OCI-LY7 (cell line): ENCODE measurements around the gene FLNB. TPM values are rescaled to one million over a fixed set of nuclear protein-coding genes. Genes with fewer than 3 reads are reported as not detected.

Experiments
- BruUV-seq: library from RNA; stranded (reverse); fragments of 400-500 nt; replicated peaks from 2 replicates; lab custom pipeline; 2021; lab: Mats Ljungman, UMichigan
- CTCF ChIA-PET: fragments of 300-600 bp; sonication (Branson Sonifier 250); formaldehyde crosslinking; loops from one replicate; lab custom pipeline; 2022; ENCODE audit warnings: antibody characterized with exemption; ENCODE audit not compliant: unreplicated experiment; lab: Charles Lee
- POLR2A ChIA-PET: fragments of 300-600 bp; sonication (Branson Sonifier 250); formaldehyde crosslinking; loops from one replicate; lab custom pipeline; 2022; ENCODE audit warnings: antibody characterized with exemption; lab: Charles Lee
- DNase-seq: peaks from one replicate; pipeline ENCODE4 v3.0.0-alpha.2; 2015; ENCODE audit warnings: low spot score
- H2AFZ ChIP-seq: fragments of 200-600 bp; sonication (generic), shearing (Covaris generic); 2 replicates; pipeline ENCODE4 v1.6.1; 2014; ENCODE audit warnings: mild to moderate bottlenecking, antibody characterized with exemption, low read length, moderate library complexity
- H3K27ac ChIP-seq: fragments of 200-600 bp; sonication (generic); 2 replicates; pipeline ENCODE4 v1.5.1; 2014; ENCODE audit warnings: mixed run types, low read depth, mild to moderate bottlenecking, moderate library complexity, low read length, inconsistent platforms; ENCODE audit not compliant: poor library complexity, severe bottlenecking
- H3K36me3 ChIP-seq: fragments of 200-600 bp; sonication (generic); 2 replicates; pipeline ENCODE4 v1.6.1; 2014; ENCODE audit warnings: mild to moderate bottlenecking, antibody characterized with exemption, low read length, moderate library complexity, mixed read lengths; ENCODE audit not compliant: insufficient read depth
- H3K4me1 ChIP-seq: fragments of 200-600 bp; sonication (generic); 2 replicates; pipeline ENCODE4 v1.5.1; 2014; ENCODE audit warnings: mild to moderate bottlenecking, low read length; ENCODE audit not compliant: insufficient read depth, poor library complexity, severe bottlenecking
- H3K4me2 ChIP-seq: fragments of 200-600 bp; sonication (generic); 2 replicates; pipeline ENCODE4 v1.6.1; 2014; ENCODE audit warnings: mild to moderate bottlenecking, low read length
- H3K4me3 ChIP-seq: fragments of 200-600 bp; sonication (generic); 2 replicates; pipeline ENCODE4 v1.5.1; 2014; ENCODE audit warnings: mild to moderate bottlenecking, low read depth, low read length; ENCODE audit not compliant: poor library complexity, severe bottlenecking
- H3K79me2 ChIP-seq: fragments of 200-600 bp; sonication (generic); 2 replicates; pipeline ENCODE4 v1.6.1; 2016; ENCODE audit warnings: low read depth, mild to moderate bottlenecking, low read length, moderate library complexity, mixed read lengths; ENCODE audit not compliant: insufficient read depth
- H3K9me2 ChIP-seq: fragments of 200-600 bp; sonication (generic); 2 replicates; pipeline ENCODE4 v1.6.1; 2016; ENCODE audit warnings: mild to moderate bottlenecking, low read length, mixed read lengths; ENCODE audit not compliant: insufficient read depth
- H3K9me3 ChIP-seq: fragments of 200-600 bp; sonication (generic); 2 replicates; pipeline ENCODE4 v1.6.1; 2014; ENCODE audit warnings: mild to moderate bottlenecking, mixed run types, low read length, mixed read lengths
- H4K20me1 ChIP-seq: fragments of 200-600 bp; sonication (generic); 2 replicates; pipeline ENCODE4 v1.6.1; 2014; ENCODE audit warnings: mild to moderate bottlenecking, antibody characterized with exemption, low read length, moderate library complexity, mixed read lengths; ENCODE audit not compliant: insufficient read depth
- EZH2phosphoT487 ChIP-seq: fragments of 200-600 bp; sonication (generic); IDR thresholded peaks from 2 replicates; pipeline ENCODE4 v1.6.1; 2018; ENCODE audit warnings: low read depth, borderline replicate concordance, mild to moderate bottlenecking, mixed run types, antibody characterized with exemption, low read length, moderate library complexity, mixed read lengths
- intact Hi-C: fragments of 100-400 bp; cut with micrococcal nuclease; formaldehyde crosslinking; loops from one replicate; pipeline ENCODE4 v1.10.0; 2022; ENCODE audit not compliant: unreplicated experiment
- total RNA-seq, 2 experiments: library from RNA; depleted of rRNA in 1 of 2; stranded (reverse); fragments of >200 nt in 1 of 2; shearing (Covaris generic) in 1 of 2; gene quantifications; 2 replicates each; pipeline ENCODE4 v1.2.3, GENCODE V29; 2014 to 2022
- TF ChIP-seq, protein P1 (sequence below): fragments of 200-600 bp; sonication (generic); conservative IDR thresholded peaks from 2 replicates; pipeline ENCODE4 v1.5.1; 2014; ENCODE audit warnings: mild to moderate bottlenecking, antibody characterized with exemption, low read length, moderate library complexity, mixed read lengths

FLNB gene
- total RNA-seq, 2 experiments from 2014 or later = 29.9 to 39.1 TPM

DNA sequence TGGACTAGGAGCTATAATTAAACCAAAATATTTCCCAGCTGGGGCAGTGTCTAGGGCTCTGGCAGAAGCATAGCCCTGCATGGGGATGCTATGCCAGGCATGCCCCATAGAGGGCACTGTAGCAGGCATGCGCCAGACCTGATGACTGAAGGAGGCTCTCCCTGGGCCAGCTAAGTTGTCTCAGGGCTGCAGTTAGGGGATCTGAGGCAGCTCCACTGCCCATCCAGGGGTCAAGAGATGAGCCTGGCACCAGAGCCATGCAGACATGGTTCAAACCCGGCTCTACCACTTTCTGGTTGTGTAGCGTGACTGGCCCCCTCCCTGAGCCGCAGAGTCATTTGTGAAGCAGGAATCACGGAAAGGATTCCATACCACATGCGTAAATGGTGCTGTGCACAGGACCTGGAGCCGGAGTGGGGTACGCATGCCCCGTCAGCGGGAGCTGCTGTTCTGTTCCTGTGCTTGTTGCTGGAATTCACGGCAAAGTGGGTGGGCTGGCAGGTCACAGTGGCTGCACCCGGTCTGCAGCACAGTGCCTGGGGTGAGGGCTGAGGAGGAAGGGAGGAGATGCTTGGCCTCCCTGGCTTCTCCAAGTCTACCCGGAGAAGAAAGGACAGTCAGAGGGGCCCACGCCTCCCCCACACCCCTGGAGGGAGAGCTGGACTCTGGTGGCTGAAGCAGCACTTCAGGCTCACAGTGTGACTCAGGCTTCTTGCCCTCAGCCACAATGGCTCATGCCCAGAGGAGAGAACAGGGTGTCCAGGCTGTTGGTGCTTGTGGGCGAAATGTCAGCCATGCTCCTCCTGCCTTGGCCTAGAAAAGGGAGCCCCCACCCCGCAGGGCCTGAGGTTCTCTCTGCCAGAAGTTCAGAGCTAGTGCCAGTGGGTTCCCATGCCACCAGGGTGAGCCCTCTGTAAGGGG lies 159.5 kb downstream of the FLNB start:
- no peak overlapping the region for H3K4me2 ChIP-seq
- DNase-seq = peak; percentile 69
- peaks cover 3% of the 10 kb centered on the region; the same call in 1 of the 2 replicates for H3K36me3 ChIP-seq
- intact Hi-C loops = no loop called here
- H2AFZ ChIP-seq = no peak overlapping the region
- H4K20me1 ChIP-seq = no peaks in the 10 kb centered on the region
- ChIA-PET POLR2A (interaction anchor here (0.7 to 1.1 kb wide), 2 partner anchors 10 to 527 kb away, joined by 3 read pairs; no protein-coding TSS in a partner anchor), CTCF (interaction anchor here (0.5 to 1.8 kb wide), 3 partner anchors 17 to 200 kb away, joined by 3 to 7 read pairs (median 5); no protein-coding TSS in a partner anchor)
- H3K4me3 ChIP-seq = no peak overlapping the region
- no peaks in the 10 kb centered on the region for H3K9me3 ChIP-seq
- no TSS peak for BruUV-seq
- H3K4me1 ChIP-seq = no peaks in the 10 kb centered on the region
- no peaks in the 10 kb centered on the region for H3K79me2 ChIP-seq
- no peak for TF ChIP-seq EZH2phosphoT487
- TF ChIP-seq, protein P1, sequence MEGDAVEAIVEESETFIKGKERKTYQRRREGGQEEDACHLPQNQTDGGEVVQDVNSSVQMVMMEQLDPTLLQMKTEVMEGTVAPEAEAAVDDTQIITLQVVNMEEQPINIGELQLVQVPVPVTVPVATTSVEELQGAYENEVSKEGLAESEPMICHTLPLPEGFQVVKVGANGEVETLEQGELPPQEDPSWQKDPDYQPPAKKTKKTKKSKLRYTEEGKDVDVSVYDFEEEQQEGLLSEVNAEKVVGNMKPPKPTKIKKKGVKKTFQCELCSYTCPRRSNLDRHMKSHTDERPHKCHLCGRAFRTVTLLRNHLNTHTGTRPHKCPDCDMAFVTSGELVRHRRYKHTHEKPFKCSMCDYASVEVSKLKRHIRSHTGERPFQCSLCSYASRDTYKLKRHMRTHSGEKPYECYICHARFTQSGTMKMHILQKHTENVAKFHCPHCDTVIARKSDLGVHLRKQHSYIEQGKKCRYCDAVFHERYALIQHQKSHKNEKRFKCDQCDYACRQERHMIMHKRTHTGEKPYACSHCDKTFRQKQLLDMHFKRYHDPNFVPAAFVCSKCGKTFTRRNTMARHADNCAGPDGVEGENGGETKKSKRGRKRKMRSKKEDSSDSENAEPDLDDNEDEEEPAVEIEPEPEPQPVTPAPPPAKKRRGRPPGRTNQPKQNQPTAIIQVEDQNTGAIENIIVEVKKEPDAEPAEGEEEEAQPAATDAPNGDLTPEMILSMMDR = peak; percentile 95
- H3K9me2 ChIP-seq = no peaks in the 10 kb centered on the region
- H3K27ac ChIP-seq = no peak overlapping the region

DNA sequence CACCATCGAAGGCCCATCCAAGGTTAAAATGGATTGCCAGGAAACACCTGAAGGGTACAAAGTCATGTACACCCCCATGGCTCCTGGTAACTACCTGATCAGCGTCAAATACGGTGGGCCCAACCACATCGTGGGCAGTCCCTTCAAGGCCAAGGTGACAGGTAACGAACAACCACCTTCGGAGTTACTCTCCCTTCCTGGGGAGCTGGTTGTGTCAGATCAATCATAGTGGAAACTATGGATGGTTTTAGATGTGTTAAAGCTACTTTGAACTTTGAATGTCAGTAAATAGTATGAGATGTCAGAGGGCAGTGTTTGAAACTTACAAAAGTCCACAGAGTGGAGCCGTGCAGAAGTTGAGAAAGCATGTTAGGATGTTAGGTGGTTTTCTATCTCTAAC lies 160.3 kb downstream of the FLNB start:
- Histone ChIP-seq H3K9me3 (no peaks in the 10 kb centered on the region), H3K36me3 (peaks cover under 1% of the 10 kb centered on the region; the same call in 1 of the 2 replicates), H3K27ac (no peak overlapping the region), H3K79me2 (no peaks in the 10 kb centered on the region), H3K4me3 (no peak overlapping the region), H3K9me2 (no peaks in the 10 kb centered on the region), H2AFZ (no peak overlapping the region), H3K4me1 (no peaks in the 10 kb centered on the region), H3K4me2 (no peak overlapping the region), H4K20me1 (no peaks in the 10 kb centered on the region)
- TF ChIP-seq EZH2phosphoT487 = no peak
- TF ChIP-seq, protein P1 = no peak
- ChIA-PET CTCF (no interaction called here), POLR2A (interaction anchor here (0.6 kb wide), 1 partner anchor 169 kb away, joined by 3 read pairs; no protein-coding TSS in a partner anchor)
- intact Hi-C loops = no loop called here
- BruUV-seq = no TSS peak
- DNase-seq = no peak

DNA sequence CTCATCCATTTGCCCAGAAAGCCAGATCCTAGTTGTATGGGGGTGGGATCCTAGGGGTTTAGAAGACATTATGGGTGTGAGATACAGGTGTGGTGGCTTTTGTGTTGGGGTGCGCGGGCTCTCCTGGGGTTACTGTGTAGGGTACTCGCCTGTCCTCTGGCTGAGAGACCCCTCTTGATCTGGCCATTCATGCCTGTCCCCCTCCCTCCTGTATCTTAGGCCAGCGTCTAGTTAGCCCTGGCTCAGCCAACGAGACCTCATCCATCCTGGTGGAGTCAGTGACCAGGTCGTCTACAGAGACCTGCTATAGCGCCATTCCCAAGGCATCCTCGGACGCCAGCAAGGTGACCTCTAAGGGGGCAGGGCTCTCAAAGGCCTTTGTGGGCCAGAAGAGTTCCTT lies 161.1 kb downstream of the FLNB start:
- no TSS peak for BruUV-seq
- H4K20me1 ChIP-seq = no peaks in the 10 kb centered on the region
- H3K36me3 ChIP-seq = no peaks in the 10 kb centered on the region
- H3K4me3 ChIP-seq = no peak overlapping the region
- no peak for TF ChIP-seq EZH2phosphoT487
- TF ChIP-seq, protein P1 = no peak
- no peak for DNase-seq
- H3K9me2 ChIP-seq = no peaks in the 10 kb centered on the region
- no peaks in the 10 kb centered on the region for H3K4me1 ChIP-seq
- ChIA-PET CTCF (no interaction called here), POLR2A (no interaction called here)
- no peak overlapping the region for H2AFZ ChIP-seq
- no peaks in the 10 kb centered on the region for H3K79me2 ChIP-seq
- H3K27ac ChIP-seq = no peak overlapping the region
- no peak overlapping the region for H3K4me2 ChIP-seq
- intact Hi-C loops = no loop called here
- no peaks in the 10 kb centered on the region for H3K9me3 ChIP-seq
